GM18526 (cell line): Measurements from ENCODE around the gene RAD9A.

Experiments used
- POLR2A ChIP-seq: IDR thresholded peaks from 3 replicates; pipeline ENCODE4 v1.6.1; 2011; ENCODE audit not compliant: insufficient read length; ENCODE audit errors: extremely low read depth

The RAD9A gene

DNA sequence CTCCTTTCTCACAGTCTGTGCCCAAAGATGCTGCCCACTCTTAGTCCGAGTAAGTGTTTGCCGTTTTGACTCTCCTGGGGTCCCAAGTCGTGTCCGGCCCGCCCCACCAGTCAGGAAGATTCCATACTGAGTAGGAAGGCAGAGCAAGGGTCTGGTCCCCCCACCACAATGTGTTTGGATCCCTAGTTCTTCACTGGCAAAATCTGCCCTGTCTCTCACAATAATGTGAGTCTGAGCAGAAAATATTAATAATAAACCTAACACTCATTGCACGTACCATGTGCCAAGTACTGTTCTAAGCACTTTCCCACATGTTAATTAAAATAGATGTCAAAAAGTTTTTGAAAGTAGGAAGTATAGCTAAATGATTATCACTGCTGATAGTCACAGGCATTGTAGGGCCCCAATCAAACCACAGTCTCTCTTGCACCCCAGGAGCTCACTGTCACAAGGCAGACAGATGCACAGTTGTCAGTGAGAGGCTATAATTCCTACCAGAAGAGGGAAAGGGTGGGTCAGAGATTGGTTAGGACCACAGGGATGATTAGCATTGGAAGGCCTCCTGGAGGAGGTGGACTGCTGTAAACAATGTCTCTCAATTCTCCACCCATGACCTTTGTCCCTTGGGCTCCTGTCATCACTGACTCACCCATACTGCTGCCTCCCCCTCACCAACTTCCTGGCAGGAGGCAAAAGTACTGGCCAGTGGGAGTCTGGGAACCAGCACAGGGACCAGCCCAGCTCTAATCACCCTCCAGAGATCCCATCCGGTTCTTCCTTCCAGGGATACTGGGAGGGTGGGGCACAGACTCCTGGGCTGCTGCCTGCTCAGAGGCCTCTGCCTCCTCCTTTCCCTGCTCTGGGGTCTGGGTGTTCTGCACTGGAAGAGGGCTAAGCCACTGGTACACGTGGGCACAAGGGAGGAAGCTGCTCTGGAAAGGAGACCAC lies 37.4 kb upstream of the RAD9A start:
- TF ChIP-seq POLR2A, result peak; percentile 34

DNA sequence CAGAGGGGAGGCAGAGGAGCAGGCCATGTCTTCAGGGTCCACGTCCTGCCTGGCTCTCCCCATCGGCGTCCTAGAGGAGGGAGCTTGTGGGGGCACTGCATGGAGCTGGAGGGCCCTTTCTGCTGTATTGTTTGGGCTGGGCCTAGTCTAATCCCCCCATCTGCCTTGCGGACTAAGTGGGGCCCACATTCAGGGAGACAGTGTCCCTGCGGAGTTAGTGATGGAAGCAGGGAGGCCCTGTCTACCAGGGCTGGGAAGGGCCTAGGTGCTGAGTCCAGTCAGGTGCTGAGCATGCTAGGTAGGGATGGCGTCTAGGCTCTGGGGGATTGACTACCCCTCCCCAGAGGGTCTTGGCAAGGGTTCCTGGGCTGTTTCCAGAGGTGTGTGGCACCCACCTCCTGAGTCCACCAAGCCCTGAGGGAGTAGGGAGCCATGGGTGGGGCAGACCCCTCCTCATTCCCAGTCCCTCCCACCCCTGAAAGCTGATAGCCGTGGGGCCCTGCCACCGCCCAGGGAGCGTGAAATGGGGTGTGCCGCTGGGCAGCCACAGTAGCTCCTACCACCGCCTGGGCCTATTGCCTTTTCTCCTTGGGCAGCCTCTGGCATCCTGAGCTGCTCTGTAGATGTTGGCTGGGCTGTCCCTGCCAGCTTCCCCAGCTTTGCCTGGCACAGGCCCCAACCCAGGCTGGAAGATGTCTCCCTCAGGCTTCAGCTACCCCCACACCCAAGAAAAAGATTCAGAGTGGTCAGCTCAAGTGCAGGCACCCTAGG lies 36.6 kb upstream of the RAD9A start:
- TF ChIP-seq POLR2A, result no peak

DNA sequence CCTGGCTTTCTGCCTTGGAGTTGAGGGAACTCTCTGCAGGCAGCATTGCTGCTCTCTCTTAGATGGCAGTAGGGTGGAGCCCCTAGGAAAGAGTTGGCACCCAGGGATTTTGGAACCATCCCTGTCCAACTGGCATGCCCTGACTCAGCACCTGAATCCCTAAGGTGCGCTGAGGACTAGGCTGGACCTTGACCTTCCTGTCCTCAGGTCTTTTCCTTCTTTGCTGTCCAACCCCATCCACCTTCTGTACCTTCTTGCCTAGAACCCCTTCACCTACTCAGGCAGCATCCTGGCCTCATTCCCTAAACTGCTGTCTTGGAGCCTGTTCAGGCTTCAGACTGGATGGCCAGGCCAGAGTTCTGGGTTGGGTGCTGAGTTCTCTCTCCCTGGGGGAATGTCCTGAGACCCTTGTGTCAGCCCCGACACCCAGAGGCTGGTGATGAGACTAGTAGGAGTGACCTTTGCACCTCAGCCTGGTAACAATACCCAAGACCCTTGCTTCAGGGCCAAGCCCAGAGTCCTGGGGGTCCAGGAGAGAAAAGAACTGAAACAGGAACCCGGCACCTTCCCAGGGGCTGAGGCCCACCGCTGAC lies 35.9 kb upstream of the RAD9A start:
- TF ChIP-seq POLR2A, result no peak

DNA sequence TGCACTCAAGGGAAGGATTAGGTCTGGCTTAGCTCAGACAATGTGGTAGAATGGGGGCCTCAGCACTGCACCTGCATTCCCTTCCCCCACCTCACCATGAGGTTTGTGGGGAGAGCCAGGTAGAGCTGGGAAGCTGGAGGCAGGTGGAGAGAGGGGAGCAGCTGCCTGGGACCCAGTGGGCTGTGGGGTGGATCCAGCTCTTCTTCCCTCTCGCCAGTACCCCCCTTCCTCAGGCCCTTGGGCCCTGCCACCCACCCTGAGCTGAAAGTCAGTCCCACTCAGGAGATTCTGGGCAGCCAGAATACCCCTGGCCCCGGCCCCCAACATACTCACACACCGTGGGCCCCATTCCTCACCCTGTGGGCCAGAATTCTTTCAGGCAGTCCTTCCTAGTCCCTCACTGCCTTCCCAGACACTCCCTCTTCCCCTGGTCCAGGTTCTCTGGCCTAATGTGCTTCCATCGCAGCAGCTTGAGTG lies 35.4 kb upstream of the RAD9A start:
- TF ChIP-seq POLR2A, result no peak

DNA sequence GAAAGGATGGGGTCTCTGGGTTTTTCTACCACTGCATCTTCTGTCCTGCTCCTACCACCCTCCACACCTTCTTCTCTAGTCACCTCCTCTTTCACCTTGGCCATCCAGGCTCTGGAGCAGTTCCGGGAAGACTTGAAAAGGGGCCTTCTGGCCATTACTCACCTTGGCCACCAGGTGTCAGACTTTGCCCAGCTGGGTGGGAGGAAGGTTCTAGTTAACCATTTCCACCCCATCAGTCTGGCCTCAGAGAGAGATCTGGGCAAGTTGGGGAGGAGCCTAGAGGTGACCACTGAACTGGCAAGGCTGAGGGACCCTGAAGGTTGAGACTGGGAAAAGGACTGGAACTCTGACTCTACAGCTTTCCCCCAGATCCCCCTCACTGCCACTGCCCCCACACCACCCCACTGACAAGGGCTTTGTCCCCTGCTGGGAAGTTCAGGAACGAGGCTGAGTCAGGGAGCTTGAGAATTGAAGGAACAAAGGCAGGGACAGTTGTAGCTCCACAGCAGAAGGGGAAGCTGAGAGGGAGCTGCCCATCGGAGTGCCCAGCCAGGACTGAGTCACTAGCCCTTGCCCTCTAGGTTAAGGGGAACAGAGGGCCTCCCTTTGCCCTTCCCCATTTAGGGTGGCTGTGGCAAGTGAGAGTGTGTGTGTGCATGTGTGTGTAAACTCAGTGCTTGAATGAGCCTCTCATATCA lies 34.8 kb upstream of the RAD9A start:
- no peak for TF ChIP-seq POLR2A

DNA sequence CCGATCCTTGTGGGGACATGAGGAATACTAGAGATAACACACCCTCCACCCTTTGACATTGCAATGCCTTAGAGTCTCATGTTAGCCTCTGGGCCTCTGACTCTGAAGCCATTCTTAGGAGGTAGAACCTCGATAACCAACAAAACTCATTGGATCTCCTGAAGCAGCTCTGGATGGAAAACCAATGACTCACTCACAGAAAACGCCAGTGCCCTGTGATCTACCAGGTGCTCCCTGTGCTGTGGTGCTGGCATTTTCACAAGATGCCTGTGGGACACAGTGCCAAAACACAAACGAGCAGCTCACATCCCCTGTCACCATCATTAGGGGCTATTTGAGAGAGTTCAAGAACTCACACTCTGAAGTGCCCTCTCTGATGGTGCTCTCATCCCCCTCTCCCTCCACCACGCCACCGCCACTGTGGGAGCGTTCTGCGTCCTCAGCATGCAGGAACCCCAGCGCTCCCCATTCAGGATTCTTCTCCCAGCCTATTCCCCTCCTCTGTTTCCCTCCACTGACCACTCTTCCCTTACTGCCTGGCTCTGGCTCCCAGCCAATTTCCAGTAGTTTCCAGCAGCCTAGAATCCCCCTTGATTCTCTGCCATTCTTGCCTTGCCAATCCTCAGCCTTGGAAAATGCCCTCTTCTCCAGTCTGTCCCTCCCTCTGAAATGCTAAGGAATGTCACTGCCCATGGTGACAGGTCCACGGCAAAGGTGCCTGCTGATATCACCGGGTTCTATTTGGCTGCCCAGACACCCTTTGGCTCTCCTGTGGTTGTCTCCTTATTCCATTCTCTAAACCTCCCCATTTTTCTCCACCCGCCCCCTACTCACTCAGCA lies 33.7 kb upstream of the RAD9A start:
- no peak for TF ChIP-seq POLR2A

DNA sequence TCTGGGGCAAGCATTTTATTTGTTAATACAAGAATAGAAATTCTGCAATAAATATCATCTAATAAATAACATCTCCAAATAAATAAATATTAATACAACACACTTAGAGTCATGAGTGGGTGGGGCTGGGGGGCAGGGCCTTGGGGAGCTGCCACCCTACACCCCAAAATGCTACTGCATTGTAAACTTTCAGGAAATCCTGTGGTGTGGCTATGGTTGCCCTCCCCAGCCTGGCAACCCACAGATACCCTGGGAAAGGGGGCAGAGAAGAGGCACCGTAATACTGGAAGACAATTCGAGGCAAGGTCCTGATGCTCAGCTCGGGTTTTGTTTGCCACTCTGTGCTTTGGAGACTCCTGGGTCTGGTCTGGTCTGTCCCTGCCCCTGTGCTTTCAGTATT lies 27.6 kb upstream of the RAD9A start:
- TF ChIP-seq POLR2A, result no peak

DNA sequence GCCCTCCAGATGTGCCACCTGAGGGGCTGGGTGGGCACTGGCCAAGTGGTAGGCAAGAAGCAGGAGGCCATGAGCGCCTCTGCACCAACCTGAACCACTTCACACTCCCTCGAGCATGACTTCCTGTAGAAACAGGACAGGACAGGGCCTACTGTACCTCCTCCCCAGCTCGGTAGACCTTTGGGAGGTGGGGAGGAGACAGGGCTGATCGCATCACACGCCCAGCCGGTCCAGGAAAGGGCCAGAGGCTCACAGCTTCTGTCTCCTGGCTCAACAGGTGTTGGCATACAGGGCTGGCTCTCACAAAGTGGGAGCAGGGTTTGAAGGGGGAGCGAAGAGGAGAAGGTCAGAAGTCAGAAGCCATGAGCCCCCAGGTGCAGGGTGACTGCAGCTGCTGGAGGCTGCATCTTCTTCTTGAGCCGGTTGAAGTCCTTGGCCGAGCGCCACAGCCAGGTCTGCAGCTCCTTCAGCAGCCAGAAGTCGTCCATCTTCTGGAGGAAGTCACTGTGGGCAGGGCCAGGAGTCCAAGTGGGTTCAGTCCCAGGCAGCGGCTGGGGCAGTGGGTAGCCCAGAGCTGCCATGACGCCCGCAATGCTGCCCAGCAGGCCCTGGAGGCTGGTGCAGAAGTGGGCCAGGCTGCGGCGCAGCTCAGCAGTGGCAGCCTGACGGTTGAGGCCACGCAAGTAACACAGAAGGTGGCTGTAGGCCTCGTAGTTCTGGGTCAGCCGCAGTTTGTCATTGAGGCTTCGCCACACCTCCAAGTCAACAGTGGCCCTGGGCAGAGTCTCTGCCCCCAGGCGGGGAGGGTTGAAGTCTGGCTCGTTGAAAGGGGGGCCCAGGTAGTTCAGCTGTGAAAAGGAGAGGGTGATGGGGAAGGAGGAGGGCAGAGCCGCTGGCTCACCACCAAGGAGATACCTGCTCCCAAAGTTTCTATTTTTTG lies 26.7 kb upstream of the RAD9A start:
- TF ChIP-seq POLR2A, result no peak

DNA sequence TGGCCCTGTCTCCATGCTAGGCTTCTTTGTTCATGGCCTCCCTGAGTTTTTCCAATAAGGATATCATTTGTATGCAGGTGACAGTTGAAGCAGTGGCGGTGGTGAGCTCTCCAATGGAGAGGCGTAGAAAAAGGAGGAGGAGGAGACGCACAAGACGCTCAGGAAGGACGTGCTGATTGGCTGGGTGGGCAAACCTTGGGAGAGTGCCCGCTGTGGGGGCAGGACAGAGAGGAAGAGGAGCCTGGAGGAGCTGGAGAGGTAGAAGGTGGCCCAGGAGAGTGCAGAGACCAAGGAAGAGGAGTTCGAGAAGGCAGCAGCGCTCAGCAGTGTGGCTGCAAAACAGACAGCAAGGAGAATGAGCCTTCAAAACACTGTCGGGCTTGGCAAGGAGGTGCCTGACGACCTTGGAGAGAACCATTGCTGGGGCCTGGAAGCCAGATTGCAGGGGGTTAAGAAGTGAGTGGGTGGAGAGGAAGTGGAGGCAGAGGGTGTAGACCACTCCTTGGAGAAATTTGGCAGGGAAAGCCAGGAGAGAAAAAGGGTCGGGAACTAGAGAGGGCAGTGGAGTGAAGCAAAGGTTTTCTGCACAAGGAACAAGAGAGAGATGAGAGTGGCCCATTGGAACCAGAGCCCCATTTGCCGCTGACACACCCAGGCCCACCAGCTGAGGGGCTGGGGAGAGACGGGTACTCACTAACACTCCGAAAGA lies 25.9 kb upstream of the RAD9A start:
- no peak for TF ChIP-seq POLR2A

DNA sequence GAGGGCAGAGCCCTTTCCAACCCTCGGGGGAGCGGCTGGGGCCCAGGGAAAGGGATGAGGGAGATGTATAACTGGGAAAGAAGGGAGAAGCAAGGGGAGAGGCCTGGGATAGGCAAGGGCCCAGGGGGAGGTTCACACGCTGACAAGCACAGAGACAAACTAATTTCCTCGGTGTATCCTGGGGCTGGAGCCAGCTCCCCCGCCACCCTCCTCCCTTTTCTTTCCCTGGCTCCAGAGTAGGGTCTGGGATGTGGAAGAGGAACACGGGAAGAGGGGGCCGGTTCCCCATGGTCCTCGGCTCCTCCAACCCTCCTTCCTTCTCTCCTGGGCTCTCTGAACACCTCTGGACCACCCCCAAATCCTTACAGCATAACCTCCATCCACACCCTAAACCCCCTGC lies 25.2 kb upstream of the RAD9A start:
- no peak for TF ChIP-seq POLR2A

DNA sequence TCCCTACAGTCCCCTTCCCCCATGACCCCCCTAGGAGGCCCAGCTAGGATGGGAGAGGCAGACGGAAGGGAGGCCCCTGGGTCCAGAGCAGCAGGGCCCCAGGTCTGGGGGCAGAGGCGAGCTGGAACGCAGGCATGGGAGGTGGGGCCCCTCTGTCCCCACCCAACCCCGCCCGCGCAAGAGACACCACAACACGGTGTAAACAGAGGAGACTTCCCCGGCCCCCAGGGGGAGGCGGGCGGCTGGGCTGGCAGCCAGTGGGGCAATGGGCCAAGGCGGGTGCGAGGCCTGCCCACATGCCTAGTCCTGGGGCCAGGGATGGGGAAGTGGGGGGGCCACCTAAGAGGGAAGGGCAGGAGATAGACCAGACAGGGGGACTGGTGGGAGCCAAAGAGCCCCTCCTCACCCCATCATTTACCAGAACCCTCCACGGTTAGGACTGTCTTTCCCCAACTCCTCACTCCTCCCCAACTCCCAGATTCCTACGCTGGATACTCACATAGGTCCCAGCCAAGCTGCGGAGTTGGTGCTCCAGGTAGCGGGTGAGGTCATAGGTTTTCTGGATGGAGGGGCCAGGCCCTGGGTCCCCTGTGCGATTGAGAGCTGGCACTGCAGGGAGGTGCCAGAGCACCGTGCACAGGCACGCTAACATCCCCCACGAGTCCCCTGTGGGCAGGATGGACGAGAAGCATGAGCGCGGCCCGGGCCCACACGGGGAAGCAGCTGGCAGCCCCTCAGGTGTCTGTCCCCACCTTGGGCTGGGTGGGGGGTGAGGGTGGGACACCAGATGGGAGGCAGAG lies 24.6 kb upstream of the RAD9A start:
- no peak for TF ChIP-seq POLR2A

DNA sequence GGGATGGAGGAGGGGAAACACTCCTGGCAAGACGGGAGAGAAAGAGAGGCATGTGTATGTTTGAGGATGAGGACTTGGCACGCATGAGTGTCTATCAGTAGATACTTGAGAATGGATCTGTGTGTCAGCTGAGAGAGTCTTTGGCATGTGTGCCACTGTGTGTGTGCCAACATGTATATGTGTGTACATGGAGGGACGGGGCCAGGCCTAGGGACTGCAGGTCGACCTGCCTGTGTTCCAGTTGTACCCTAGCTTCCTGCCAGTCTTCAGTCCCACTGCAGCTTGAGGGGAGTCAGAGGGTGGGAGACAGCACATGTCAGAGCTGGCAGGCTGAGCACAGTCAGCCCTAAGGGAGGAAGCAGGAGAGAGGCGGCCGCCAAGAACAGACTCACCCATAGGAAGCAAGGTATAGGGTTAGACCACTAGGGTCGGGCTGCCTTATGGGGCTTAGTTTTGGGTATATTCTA lies 24.0 kb upstream of the RAD9A start:
- TF ChIP-seq POLR2A, result no peak
